Activated gamma-delta T cell treated with Interleukin-2 at 50 U/mL for 16 hours (primary cell): ENCODE results near the gene JAK3.

Experiments used
- DNase-seq: peaks from one replicate; pipeline ENCODE4 v3.0.0-alpha.2; 2020

JAK3 gene

DNA sequence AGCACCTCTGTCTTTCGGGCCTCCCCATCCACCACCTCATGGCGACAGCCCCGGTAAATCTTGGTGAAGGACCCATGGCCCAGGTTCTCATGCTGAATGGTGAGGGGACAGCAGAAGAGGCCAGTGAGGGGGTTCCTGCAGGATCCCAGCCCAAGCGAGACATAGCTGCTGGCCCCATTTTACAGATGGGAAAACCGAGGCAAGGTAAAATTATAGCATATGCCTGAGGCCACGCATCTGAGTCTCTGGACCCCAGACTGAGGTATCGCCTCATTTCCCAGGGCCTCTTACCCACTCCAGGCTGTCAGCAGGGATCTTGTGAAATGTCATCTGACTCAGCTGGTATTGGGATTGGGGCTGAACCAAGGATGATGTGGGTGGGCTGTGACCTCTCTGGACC lies 9.8 kb downstream of the JAK3 start:
- DNase-seq = no peak

DNA sequence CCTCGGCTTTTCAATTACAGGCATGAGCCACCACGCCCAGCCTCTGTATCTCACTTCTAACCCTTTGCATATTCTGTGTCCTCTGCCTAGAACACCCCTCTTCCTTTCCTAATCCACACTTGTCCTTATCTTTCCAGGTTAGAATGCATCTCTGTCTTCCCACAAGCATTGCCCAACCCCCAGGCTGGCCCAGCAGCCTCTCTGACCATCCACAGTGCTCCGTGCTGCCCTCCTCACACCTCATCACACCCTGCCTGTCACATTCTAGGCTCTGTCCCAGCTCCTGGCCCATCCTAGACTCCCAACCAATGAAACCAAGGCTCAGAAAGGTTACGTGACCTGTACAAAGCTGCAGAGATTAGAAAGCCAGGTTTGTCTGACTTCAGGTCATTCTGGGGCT lies 11.3 kb downstream of the JAK3 start:
- DNase-seq = no peak

DNA sequence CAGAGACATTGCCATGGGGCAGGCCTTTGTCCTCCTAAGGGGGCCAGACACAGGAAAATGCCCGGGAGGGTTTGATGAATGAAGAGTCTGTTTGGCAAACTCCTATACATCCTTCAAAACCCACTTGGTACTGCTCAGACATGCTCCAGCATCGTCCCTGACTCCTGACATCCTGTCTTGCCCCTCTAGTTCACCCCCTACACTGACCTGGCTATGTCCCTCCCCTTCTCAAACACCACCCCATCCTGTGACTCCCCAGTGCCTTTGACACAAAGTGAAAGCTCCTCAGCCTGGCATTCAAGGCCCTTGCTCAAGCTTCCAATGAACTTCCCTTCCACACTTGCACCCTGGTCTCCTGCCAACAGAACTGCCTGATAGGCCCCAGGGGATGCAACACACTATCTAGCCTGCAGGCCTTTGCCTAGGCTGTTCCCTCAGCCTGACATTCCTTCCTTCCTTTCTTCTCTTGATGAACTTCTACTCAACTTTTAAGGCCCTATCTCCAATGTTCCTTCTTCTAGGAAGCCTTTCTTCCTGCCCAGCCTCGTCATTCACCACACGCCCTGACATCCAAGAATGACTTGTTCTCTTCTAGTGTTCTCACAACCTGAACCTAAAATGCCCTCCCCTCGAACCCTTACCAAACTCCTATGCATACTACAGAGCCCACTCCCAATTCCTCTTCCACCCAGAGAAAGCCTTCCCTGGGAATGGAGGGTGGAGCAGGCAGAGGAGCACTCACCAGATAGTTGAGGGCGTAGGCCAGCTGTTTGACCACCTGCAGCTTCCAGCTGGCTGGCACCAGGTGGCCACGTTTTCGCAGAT lies 12.4 kb downstream of the JAK3 start:
- no peak for DNase-seq

DNA sequence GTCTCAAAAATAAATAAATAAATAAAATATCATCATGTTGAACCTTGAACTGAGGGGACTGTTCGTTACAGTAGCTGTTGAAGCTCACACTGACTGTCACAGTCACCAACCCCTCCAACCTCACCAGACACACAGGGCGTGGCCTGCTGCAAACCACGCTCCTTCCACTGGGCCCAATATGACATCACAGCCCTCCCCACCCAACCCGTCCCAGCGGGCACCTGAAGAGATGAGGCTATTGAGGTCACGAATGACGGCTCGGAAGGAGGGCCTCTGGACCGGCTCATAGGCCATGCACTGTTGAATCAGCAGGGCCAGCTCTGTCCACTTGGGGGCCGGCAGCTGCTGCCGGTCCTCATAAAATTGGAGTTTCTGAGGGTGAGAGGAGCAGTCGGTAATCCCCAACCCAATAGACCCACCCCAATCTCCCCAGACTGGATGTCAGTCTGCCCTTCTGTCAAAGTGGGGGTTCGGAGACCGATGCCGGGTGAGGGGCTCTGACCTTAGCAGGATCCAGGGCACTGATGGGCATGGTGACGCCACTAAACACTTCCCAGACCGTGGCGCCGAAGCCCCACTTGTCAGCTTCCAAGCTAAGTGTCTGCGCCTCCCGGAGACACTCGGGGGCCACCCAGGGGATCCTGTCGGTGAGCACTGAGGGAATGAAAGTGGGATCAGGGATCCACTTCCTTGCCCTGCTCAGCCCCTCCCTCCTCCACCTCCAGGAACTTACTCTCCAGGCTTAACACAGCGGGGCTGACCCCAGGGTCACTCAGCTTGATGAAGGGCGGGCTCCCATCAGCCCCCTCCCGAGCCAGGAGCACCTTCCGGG lies 13.2 kb downstream of the JAK3 start:
- DNase-seq = no peak

DNA sequence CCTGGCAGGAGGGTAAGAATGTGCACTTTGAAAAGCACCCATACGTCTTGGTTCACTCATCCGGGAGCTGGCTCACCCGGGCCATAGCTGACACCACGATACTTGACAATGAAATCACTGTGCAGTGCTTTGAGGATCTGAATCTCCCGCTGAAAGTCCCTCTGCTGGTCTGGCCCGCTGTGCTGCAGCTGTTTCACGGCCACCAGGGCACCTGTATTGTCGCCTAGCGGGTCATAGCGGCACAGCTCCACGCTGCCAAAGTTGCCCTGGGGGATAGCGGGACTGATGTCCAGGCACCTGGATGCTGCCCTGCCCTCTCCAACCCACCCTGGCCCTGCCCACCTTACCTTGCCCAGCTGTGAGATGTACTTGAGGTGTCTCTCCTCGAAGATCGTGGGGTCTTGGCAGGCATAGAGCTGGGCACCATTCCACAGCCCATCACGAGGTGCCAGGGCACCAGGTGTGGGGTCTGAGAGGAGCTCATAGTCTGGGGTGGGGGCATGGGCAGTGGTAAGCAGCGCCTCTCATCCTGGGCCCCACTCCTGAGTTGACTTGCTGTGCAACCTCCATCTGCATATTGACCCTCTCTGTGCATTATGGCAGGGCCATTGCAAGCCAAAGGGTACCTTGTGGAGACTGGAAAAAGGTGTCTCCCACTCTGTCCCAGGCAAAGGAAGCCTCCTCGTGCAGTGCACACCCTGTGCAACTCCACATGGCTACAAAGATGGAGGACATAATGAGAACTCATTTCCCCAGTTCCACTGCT lies 15.2 kb downstream of the JAK3 start:
- DNase-seq = no peak

DNA sequence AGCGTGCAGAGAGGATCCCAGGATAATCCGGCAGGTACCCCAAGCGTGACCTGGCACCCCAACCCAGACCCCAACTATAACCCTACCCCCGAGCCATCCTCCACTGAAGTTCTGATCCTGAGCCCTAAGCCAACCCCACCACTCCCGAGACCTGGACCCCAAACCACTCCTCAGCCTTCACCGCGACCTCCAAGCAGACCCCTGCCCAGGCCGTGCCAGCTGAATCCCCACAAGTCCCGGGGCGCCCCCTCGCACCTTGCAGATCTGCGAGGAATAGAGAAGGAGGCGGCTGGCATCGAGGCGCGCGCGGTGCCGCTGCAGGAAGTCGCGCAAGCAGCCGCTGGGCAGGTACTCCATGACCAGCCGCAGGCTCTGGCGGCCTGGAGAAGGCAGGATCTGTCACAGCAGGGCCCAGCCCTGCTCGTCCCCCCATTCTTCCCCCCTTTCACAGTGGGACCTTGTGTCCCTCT lies 16.3 kb downstream of the JAK3 start:
- no peak for DNase-seq

DNA sequence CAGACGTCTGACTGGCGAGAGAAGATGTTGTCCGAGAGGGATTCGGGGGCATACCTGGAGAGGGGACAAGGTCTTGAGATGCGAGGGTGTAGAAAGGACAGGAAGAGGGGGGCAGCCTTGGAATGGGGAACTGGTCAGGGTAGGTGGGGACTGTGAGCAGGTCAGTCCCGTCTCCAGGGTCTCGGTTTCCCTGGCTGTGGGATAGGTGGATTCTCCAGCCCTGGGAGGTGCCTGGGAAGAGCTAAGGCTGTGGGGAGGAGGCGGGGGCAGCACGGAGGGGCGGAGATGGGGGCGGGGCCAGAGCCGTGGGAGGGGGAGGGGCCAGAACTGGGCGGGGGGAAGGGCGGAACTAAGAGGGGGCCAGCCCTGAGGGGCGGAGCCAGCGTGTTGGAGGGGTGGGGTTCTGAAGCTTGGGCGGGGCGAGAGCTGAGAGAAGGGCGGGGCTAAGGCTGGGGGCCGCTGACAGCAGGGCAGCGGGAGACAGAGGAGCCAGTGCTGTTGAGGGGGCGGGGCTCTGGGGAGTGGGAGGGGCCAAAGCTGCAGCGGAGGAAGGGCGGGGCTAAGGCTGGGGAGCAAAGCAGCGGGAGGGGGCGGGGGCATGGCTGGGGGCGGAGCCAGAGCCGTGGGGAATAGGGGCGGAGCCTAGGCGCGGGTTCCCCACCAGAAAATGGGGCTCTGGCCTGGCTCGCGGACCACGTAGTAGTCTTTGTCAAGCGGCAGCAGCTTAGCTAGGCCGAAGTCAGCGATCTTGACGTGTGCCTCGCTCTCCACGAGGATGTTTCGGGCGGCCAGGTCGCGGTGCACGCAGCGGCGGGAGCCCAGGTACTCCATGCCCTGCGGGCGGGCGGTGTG lies 17.0 kb downstream of the JAK3 start:
- no peak for DNase-seq

DNA sequence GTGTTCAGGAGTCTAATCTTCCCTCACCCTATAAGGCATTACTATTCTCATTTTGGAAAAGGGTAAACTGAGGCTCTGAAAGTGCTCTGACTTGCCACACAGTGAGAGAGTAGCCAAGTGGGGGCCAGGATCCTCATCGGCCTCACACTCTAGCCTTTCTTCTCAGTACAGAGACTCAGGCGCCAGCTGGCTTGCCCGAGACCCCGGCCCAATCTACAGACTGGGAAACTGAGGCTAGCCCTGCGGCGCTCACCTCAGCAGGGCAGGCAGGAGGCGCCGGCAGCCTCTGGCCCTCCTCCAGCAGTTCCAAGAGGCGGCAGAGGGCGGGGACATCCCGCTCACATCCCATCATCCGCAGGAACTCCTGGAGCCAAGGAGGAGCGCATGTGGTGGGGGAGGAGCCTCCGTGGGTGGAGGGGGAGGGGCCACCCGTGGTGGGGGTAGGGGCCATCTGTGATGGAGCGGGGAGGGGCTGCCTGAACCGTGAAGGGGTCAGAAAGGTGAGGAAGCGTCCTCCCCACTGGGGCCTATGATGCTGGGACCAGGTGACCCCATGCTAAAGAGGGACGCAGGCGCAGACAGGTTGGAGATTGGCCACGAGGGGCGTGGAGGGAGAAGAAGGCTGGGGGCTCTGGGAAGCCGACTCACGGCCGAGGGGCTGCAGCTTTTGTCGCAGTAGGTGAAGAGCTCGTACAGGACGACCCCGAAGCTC lies 17.8 kb downstream of the JAK3 start:
- DNase-seq = no peak

DNA sequence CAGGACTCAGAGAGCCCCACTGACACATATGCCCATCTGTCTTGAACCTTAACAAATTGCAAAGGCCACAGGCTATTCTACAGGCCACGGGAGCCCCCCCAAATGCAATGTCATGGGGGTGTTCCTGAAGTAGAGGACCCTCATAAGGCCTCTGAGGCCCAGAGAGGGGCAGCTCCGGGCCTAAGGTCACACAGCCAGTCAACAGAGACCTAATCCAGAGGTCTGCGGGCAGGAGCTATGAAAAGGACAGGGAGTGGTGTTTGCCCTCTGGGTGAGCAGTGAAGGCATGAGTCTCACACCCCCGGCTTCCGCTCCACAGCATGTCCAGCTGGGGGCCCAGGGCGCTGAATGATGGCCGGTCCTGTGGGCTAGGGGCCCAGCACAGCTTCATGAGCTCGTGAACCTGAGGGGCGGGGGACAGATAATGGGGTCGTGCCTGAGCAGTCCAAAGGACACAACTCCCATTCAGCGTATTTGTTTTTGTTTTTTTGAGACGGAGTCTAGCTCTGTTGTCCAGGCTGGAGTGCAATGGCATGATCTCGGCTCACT lies 21.2 kb downstream of the JAK3 start:
- DNase-seq = no peak

DNA sequence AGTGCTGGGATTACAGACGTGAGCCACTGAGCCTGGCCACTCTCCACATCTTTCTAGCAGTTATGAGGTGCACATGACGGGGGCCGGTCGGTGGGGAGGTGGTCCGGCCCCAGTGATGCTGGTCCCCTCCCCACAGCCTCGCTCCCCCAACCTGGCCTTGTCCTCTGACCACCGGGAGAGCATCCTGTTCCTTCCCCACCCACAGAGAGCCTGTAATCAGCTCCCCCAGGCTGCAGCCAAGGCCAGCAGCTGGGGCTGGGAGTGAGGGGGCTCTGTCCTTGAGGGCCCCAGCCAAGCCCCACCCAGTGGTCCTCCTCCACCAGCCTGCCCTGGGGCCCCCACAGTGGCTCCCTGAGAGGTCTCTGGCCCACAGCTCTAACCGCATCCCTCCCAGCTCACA lies 23.4 kb downstream of the JAK3 start:
- DNase-seq = no peak

DNA sequence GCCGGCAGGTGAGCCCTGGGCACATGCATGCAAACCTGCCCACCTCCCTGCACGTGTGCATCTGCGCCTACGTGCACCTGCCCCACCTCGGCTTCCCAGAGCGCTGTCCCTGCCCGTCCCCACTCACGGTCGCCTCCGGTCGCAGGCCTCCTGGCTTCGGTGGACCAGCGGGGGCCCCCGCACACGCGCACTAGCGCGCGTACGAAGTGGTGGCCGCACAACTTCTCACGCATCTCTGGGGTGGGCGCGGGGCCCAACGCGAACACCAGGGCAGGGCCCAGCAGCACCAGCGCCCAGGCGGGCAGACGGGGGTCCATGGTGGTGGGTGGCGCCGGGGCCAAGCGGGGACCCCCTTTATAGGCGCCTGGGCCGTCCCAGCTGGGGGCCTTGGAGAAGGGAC lies 26.6 kb downstream of the JAK3 start, which contains the start of gene INSL3:
Gene INSL3, minus strand, starts transcription at position 330 of the 400 bp plus-strand sequence. Its CDS starts 13 bp downstream, at position 317.
- no peak for DNase-seq

DNA sequence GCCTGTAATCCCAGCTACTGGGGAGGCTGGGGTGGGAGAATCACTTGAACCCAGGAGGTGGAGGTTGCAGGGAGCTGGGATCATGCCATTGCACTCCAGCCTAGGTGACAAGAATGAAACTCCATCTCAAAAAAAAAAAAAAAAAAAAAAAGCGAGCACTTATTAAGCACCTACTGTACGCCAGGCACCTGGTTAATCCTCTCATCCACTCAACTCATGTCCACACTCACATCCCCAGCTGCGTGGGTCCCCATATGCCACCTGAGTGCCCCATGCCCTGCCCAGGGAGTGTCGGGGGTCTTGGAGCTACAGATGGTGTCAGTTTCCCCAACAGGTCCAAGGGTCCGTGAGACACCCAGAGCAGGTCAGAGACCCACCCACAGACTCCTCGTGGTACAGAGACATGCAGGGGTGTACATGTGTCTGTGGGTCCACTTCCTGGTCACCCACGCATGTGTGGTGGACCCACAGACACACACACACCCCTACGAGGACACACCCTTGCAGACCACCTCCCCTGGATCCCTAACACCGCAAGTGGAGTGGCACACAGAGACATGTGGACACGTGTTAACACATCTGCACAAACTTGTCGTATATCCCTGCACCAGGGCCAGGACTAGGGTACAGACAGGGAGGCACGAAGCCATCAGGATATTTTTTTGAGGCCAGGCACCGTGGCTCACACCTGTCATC lies 30.0 kb downstream of the JAK3 start:
- no peak for DNase-seq

DNA sequence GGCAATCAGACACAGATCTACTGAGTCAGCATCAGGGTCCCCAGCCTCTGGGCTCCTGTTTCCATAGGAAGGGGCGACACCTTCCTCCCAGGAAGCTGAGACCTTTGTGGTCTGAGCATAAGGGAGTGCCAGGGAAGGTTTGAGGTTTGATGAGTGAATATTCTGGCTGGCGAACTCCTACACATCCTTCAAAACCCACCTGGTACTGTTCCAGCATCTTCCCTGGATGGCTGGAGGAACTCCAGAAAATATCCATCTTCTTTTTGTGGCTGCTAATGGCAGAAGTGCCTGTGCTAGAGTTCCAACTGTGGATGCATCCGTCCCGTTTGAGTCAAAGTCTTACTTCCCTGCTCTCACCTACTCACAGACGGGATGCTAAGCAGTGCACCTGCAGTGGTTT lies 35.7 kb downstream of the JAK3 start:
- no peak for DNase-seq

DNA sequence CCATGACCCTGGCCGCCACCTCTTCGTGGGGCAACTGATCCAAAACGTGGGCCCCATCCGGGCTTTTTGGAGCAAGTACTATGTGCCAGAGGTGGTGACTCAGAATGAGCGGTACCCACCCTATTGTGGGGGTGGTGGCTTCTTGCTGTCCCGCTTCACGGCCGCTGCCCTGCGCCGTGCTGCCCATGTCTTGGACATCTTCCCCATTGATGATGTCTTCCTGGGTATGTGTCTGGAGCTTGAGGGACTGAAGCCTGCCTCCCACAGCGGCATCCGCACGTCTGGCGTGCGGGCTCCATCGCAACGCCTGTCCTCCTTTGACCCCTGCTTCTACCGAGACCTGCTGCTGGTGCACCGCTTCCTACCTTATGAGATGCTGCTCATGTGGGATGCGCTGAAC lies 36.1 kb downstream of the JAK3 start:
- no peak for DNase-seq

DNA sequence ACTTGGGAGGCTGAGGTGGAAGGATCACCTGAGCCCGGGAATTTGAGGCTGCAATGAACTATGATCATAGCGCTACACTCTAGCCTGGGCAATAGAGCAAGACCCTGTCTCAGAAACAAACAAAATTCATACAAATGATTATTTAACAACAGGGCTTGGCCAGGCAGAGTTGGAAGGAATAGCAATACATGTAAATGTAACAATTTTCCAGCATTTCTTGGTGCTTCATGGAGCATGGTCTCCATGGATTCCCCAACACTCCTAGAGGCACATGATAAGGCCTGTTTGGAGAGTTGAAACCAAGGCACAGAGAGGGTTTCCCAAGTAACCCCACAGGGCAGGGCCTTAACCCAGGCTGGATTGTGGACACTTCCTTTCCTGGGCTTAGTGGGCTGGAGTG lies 36.7 kb downstream of the JAK3 start:
- DNase-seq = no peak

DNA sequence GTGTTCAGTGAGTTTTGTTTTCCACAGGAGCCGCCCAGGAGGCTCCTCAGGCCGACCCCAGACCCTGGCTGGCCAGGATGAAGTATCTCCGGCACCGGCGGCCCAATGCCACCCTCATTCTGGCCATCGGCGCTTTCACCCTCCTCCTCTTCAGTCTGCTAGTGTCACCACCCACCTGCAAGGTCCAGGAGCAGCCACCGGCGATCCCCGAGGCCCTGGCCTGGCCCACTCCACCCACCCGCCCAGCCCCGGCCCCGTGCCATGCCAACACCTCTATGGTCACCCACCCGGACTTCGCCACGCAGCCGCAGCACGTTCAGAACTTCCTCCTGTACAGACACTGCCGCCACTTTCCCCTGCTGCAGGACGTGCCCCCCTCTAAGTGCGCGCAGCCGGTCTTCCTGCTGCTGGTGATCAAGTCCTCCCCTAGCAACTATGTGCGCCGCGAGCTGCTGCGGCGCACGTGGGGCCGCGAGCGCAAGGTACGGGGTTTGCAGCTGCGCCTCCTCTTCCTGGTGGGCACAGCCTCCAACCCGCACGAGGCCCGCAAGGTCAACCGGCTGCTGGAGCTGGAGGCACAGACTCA lies 40.0 kb downstream of the JAK3 start:
- peak; percentile 27 for DNase-seq

DNA sequence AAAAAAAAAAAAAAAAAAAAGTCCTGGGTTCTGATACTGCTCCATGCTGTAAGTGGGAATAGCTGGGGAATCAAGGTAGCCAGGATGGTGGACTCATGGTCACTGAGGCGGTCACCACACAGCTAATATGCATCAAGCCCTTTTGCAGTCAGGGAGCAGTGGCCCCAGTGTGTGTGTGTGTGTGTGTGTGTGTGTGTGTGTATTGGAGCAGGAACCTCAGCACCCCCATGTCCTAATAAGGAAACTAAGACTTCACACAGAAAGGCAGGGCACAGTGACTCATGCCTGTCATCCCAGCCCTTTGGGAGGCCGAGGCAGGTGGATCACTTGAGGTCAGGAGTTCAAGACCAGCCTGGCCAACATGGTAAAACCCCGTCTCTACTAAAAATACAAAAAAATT lies 40.8 kb downstream of the JAK3 start:
- DNase-seq = no peak

DNA sequence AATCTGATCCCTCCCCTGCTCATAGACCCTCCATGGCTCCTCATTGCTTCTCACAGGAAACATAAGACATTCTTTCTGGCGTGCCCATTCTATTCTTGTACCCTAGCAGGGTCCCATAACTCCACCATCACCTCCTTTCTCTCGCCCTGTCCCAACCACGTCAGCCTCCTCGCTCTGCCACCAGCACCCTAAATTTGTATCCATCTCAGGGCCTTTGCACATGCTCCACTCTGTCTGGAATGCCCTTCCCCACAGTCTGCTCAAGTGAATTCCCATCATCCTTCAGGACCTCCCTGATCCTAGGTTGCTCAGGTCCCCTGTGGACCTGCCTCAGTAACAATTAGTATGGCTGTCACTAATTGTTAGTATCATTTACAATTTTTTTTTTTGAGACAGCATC lies 42.4 kb downstream of the JAK3 start:
- DNase-seq = no peak

DNA sequence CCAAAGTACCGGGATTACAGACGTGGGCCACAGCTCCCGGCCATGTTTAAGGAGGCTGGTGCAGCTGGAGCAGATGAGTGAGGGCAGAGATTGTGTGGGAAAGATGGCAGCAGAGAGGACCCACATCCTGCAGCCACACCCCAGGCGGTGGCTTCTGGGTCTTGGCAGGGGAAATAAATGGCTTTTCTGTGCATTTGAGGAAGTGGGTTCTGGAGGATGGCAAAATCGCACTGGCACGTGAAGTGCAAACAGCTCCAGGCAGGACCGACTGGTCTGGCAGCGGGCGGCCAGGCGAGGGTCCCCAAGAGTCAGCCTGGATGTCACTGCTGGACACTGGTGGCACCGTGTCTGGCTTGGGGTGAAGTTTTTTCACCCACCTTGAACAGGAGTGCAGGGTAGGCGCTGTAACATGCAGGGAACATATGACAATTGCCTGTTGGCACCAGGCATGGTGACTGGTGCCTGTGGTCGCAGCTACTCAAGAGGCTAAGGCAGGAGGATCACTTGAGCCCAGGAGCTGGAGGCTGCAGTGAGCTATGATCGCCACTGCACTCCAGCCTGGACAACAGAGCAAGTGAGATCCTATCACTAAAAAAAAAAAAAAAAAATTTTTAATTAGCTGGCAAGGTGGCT lies 44.4 kb downstream of the JAK3 start:
- peak; percentile 17 for DNase-seq
